ENCODE measurements around the gene KRT71.
"Not testable (repeated sequence)": the region's sequence is repeated elsewhere in the genome, so short reads cannot be mapped to it uniquely, and the experiment has no call there.

Gene KRT71

DNA sequence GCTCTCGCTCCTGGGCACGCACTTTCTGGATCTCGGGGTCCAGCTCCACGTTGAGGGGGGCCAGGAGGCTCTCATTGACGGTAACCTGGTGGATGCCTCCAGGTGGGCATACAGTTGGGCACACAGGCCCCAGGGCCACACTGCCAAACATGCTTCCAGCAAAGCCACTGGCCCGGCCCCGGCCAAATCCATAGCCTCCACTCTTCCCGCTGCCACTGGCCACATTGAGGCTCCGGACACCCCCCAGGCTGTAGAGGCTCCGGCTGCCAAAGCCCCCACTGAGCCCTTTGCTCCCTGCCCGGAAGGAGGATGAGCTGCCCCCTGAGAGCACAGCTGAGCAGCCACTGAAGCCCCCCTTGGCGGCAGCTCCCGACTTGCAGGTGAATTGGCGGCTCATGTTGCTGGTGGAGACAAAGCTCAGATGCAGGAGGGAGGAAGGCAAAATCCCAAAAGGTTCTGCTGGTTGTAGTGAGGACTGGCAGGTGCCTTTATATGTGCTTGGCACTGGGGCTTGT is at the start of gene KRT71:
TSS of gene KRT71 (minus strand) at position 465 of the 515 bp plus-strand sequence. CDS start at position 397, 68 bp downstream.
- H3K4me3 ChIP-seq (ENCODE audit: low read length): no peak within 1 kb of the TSS
- no peak for TF ChIP-seq ZNF274 (IDR thresholded peaks at IDR 0.05; ENCODE audit: low read depth, low read length)

DNA sequence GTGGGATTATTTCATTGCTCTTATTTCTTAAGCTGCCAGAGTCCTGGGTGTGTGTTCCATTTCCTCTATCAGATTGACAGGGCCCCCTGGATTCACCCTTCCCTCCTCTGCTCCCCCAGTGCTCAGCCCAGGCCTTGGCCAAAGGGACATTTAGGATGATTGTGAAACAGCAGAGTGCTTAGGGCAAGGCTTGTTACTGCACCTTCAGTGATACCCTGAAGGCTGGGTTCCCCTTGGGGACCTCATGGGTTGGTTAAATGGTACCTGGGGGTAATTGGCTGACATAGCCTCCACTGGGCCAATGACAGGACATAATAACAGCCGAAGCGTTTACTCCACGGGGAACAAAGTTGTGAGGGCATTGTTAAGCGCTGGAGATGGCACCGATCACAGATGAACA is 49.6 kb upstream of the KRT71 start:
- TF ChIP-seq ZNF274 (IDR thresholded peaks at IDR 0.05; ENCODE audit: low read depth, low read length): no peak
- H3K4me3 ChIP-seq (ENCODE audit: low read length): no peak overlapping the region

DNA sequence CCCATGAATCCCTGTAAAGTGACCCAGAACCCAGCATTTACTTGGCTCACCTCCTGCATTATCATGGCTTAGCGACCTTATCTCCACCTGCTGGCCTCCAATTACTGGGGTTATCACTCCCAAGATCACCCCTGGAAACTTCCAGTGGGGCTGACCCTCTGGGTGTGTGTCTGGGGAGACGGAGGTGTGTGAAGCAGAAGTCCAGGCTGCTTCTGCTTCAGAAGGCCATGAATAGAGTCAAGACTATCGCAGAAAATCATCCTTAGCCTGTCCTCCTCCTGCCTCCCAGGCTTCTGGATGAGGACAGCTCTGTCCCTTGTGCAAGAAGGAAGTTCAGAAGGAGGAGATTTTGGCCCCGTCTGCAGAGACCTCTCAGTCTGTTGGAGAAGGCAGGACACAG is 48.7 kb upstream of the KRT71 start:
- TF ChIP-seq ZNF274 (IDR thresholded peaks at IDR 0.05; ENCODE audit: low read depth, low read length): no peak
- no peak overlapping the region for H3K4me3 ChIP-seq (ENCODE audit: low read length)

DNA sequence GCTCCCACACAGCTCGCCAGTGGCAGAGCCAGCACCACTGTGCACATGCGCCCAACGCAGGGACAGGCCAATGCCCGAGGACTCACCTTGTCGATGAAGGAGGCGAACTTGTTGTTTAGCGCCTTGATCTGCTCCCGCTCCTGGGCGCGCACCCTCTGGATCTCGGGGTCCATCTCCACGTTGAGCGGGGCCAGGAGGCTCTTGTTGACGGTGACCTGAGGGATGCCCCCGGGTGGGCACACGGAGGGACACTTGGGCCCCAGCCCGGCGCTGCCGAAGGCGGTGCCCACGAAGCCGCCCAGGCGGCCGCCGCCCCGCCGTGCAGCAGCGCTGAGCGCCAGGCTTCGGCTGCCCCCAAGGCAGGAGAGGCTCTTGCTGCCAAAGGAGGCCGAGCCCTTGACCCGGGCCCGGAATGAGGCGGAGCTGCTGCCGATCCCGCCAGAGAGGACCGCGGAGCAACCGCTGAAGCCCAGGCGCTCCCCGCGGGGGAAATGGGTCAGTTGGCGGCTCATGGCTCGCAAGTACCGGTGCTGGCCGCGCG is 48.1 kb upstream of the KRT71 start, which contains the start of gene KRT72:
TSS of gene KRT72 (minus strand) at position 523 of the 541 bp plus-strand sequence. CDS start at position 512, 11 bp downstream.
- no peak for TF ChIP-seq ZNF274 (IDR thresholded peaks at IDR 0.05; ENCODE audit: low read depth, low read length)
- H3K4me3 ChIP-seq (ENCODE audit: low read length): no peak within 1 kb of the TSS

DNA sequence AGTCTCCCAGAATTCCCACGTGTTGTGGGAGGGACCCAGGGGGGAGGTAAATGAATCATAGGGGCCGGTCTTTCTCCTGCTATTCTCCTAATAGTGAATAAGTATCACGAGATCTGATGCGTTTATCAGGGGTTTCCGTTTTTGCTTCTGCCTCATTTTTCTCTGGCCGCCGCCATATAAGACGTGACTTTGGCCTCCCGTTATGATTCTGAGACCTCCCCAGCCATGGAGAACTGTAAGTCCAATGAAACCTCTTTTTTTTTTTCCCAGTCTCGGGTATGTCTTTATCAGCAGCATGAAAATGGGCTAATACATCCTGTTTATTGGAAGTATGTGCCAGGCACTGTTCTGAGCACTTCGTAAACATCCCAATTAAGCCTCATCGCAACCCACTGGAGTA is 47.5 kb upstream of the KRT71 start:
- TF ChIP-seq ZNF274 (IDR thresholded peaks at IDR 0.05; ENCODE audit: low read depth, low read length): no peak
- H3K4me3 ChIP-seq (ENCODE audit: low read length): no peak overlapping the region

DNA sequence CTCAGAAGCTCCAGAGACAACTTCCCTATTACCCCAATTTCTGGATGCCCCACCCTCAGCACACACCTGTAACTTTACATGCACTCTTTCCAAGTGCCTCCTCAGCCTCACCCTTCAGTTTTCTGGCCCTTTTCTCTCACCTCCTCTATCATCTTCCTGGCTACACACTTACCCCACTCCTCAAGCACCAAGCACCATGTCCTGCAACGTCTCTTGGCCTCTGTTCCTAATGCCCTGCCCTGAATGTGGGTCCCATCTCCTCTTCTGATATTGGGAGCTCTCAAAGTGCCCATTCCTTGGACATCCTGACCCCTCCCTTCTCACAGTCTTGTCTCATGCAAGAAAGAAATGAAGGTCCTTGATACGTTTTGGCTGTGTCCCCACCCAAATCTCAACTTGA is 47.1 kb upstream of the KRT71 start:
- no peak overlapping the region for H3K4me3 ChIP-seq (ENCODE audit: low read length)
- no peak for TF ChIP-seq ZNF274 (IDR thresholded peaks at IDR 0.05; ENCODE audit: low read depth, low read length)

DNA sequence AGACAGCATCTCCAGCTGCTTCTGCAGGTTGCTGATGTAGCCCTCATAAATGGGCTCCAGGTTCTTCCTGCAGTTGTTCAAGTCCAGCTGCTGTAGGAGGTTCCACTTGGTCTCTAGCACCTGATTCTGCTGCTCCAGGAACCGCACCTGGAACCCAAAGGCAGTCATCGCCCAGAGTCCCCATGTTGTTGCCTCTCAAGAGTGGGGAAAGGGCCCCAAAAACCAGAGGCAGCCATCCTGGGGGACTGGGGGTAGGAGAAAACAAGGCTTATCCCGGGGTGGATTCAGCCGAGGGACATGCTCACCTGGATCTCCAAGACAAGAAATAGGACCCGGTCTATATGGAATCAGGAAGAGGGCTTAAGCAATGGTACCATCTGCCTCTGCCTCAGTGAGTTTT is 46.0 kb upstream of the KRT71 start:
- H3K4me3 ChIP-seq (ENCODE audit: low read length): no peak overlapping the region
- no peak for TF ChIP-seq ZNF274 (IDR thresholded peaks at IDR 0.05; ENCODE audit: low read depth, low read length)

DNA sequence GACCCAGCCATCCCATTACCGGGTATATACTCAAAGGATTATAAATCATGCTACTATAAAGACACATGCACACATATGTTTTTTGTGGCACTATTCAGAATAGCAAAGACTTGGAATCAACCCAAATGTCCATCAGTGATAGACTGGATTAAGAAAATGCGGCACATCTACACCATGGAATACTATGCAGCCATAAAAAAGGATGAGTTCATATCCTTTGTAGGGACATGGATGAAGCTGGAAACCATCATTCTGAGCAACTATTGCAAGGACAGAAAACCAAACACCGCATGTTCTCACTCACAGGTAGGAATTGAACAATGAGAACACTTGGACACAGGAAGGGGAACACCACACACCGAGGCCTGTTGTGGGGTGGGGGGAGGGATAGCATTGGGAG is 41.3 kb upstream of the KRT71 start:
- not testable (repeated sequence) for H3K4me3 ChIP-seq (ENCODE audit: low read length)

DNA sequence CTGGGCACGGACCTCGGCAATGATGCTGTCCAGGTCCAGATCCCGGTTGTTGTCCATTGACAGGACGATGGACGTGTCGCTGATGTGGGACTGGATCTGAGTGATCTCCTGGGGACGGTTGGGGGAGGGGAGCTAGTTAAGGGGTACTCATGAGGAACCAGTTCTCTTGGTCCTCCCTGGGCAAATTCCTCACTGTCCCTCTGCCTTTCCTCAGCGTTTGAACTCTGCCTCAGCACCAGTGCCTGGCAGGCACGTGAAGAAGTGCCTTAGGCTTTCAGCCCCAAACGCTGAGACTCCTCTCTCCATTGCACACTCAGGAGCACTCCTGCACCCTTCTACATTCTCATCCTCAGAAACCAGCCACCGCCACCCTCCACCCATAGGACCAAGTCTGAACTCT is 38.6 kb upstream of the KRT71 start:
- no peak for TF ChIP-seq ZNF274 (IDR thresholded peaks at IDR 0.05; ENCODE audit: low read depth, low read length)

DNA sequence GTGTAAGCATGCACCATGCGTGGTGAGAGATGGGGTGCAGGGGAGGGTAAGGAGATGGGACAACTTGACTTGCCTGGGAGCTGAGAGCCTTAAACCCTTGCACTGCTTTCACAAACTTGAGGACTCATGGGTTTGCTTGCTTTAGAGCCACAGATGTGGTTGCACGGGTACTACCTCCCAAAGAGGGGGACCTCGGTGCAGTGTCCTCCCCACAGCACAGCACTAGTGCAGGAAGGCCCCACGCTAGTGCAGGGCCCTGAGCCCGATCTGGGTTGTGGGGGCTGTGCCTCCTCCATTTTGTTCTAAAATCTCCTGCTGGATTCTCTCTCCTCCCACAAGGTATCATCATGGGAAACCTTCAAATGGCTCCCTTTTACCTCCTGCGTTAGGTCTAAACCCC is 37.1 kb upstream of the KRT71 start:
- no peak for TF ChIP-seq ZNF274 (IDR thresholded peaks at IDR 0.05; ENCODE audit: low read depth, low read length)
- H3K4me3 ChIP-seq (ENCODE audit: low read length): no peak overlapping the region

More for the DNA sequence above, 38.6 kb upstream of the KRT71 start:
- H3K4me3 ChIP-seq (ENCODE audit: low read length): no peak overlapping the region

DNA sequence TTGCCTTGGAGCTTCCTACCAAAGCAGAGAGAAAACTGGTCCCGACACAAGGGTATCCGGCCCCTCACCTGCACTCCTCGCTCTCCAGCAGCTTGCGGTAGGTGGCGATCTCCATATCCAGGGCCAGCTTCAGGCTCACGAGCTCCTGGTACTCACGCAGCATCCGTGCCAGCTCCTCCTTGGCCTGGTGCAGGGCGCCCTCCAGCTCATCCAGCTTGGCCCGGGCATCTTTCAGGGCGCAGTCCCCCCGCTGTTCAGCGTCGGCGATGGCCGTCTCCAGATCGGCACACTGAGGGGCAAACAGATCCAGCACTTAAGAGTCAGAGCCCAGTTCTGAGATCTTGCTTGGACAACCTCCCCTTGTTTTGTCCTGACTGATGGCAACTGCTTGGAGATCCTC is 34.6 kb upstream of the KRT71 start:
- no peak overlapping the region for H3K4me3 ChIP-seq (ENCODE audit: low read length)
- TF ChIP-seq ZNF274 (IDR thresholded peaks at IDR 0.05; ENCODE audit: low read depth, low read length): no peak

DNA sequence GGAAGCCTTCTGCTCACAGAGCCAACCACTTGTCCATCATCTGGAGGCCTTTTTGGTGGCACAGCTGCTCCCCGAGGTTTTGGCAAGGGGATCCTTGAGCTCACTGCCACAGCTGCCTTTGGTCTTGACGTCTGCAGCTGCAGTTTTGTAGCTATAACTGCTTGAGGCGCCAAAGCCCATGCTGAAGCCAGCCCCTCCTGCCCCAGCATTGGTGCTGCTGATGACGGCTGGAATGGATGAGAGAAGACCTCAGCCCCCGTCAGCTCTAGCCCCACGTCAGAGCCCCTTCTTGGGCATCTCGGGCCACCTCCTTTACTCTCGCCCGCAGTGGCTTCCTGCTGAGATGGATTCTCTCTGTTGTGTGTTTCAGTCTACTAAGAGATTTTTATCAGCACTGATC is 33.0 kb upstream of the KRT71 start:
- no peak for TF ChIP-seq ZNF274 (IDR thresholded peaks at IDR 0.05; ENCODE audit: low read depth, low read length)
- no peak overlapping the region for H3K4me3 ChIP-seq (ENCODE audit: low read length)

DNA sequence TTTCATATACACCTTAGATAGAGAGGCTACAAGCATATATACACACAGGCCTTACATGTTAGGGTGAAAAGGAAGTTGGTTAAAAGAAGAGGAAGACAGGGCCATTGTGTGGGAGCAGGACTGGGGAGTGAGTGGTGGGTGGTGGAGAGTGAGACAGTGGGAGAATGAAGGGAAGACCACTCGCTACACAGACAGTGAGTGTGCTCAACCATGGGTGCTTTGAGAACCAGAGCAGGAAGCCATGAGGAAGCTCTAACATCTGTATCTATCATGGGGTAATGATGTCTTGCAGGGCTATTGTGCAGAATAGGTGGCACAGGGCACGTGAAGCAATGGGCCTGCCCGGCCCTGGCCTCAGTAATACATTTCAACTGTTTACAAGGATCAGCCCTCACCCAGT is 32.1 kb upstream of the KRT71 start:
- H3K4me3 ChIP-seq (ENCODE audit: low read length): no peak overlapping the region
- no peak for TF ChIP-seq ZNF274 (IDR thresholded peaks at IDR 0.05; ENCODE audit: low read depth, low read length)

DNA sequence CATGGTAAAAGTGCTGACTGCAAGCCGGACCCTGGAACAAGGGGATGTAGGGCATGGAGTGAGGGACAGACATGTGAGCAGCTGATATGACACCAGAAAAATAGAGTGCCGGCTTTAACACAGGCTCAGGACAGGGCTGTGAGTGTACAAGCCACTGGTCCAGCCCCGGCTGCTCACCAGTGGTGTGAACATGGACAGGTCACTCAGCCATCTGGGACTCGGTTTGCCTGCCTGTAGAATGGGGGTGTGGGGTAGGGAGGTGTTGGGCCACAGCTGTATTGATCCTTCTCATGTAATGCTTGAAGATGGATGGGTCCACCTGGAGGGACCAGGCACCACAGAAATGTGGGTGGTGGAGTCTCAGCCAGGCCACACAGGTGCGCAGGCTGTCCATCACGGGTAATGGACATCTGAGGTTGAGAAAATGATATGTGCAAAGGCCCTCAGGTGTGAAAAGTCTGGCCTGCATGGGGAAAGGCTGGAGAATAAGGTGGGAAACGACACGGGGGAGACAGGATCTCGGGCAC is 31.3 kb upstream of the KRT71 start:
- no peak for TF ChIP-seq ZNF274 (IDR thresholded peaks at IDR 0.05; ENCODE audit: low read depth, low read length)
- no peak overlapping the region for H3K4me3 ChIP-seq (ENCODE audit: low read length)

DNA sequence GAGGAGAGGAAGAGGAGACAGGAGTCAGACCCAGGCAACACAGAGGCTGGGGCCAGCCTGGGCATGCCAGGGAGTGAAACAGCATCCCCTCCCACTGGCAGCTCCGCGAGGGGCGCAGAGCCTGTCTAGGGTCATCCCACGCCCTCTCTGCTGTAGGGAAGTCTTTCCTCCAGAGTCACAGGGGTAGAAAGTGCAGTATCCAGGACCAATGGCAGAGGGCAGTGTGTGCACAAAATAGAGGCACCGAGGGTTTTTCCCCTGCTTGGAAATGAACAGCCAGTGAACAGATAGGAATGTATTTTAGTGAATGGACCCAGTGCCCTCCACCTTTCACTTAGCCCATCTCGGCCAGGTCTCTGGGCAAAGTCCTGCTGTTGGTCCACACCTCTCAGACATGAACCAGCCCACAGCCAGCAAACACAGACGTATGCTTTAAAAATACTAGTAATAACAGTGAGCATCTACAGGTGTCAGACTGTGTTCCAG is 30.1 kb upstream of the KRT71 start:
- no peak for TF ChIP-seq ZNF274 (IDR thresholded peaks at IDR 0.05; ENCODE audit: low read depth, low read length)
- no peak overlapping the region for H3K4me3 ChIP-seq (ENCODE audit: low read length)

DNA sequence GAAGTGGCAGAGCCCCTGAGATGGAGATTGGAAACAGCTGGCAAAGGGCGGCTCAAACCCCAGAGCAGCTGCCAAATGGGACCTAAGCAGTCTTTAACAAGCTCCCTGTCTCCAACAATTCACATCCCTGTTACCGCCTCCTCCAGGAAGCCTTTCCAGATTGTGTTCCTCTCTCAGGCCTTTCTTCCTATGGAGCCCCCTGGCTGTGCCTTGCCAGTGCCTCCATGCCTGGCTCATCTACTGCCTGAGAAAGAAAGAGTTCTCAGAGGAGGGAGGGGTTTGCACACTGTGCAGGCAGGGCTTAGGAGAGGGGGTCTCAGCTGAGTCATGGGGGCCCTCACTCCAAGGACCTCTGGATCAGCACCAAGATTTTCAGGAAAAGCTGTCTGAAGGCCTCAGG is 29.5 kb upstream of the KRT71 start:
- no peak overlapping the region for H3K4me3 ChIP-seq (ENCODE audit: low read length)
- TF ChIP-seq ZNF274 (IDR thresholded peaks at IDR 0.05; ENCODE audit: low read depth, low read length): no peak
